NCI-H128 (cell line): ENCODE results near the gene MYOT.
"Not testable (repeated sequence)": the region's sequence is repeated elsewhere in the genome, so short reads cannot be mapped to it uniquely, and the experiment has no call there.

Source experiments
- DNase-seq: peaks from one replicate; lab custom pipeline; 2025; ENCODE audit not compliant: unreplicated experiment; lab: John Stamatoyannopoulos, UW

The MYOT gene

DNA sequence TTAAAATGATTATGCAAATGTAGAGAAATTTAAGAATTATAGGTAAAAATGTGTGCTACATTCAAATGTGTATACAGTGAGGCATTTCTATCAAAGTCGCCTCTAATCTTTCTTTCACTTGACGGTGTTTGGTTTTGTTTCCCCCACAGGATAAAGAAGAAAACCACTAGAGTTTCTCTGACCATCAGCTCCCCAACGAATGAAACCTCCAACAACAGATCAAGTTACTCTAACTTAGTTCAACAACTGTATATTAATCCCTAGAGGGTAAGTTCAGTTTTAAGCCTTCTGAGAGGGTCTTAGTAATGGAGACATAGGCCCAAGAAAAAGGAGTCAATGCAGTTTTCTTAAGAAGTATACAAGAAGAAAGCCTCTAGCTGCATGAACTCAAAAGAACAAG lies 11.5 kb upstream of the MYOT start:
- DNase-seq, result no peak

DNA sequence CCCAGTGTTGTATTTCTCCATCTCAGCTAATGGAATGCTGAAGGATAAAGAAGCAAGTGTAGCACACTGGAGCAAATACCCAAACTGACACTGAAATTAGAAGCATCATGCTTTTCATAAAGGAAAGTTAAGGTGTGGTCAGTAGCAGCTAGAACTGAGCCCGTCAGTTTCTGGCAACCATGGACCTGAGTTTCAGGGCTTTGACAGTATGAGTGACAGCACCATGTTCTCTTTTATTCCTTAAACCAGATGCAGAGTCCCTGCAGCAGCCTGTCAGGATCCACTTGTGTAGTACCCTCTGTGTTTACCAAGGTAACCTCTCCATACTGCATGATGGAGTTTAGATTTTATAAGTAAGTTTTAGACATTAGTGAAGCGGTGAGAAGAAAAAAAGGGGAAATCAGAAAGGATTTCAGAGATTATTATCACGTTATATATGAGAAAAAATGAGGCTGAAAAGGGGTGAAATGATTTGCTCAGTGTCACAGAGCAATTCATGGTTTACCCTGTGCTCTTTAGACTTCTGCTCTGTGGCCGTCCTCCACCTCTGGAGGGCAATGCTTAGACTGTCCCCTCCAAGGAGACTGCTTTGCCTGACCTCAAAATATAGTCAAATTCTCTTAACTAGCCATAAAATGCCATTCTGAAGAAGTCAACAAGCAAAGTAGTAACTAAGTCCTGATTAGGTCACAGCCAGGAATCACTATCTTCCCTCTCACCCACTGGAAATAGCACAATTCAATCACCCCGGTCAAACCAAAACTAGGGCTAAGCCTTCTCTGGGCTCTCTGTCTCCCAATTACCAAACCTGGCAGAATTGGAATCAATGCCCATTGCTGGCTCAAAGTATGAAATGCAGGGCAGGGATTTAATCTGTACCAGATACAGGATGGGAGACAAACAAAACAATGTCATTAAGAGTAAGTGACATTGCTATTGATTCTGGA lies 10.5 kb upstream of the MYOT start:
- DNase-seq, result no peak

DNA sequence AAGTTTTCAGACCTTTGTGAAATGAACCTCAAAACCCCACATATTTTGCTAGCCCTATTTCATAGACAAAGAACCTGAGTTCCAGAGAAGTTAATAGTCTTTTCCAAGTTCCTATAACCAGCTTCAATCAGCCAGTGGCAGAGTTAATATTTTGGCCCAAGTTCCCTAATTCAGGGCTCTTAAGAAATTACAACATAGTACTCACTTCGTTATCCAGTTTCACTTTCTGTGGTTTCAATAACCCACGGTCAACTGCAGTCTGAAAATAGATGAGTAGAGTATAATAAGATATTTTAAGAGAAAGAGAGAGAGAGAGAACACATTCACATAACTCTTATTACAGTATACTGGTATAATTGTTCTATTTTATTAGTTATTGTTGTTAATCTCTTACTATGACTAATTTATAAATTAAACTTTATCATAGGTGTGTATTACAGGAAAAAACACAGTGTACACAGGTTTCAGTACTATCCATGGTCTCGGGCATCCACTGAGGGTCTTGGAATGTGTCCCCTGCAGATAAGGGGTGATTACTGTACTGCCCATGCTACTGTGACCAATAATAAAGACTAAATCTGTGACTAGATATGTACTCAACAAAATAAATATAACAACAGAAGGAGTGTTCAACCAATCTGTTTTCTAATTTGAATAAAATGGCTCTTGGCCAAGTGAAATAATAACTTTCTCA lies 9.3 kb upstream of the MYOT start:
- no peak for DNase-seq

DNA sequence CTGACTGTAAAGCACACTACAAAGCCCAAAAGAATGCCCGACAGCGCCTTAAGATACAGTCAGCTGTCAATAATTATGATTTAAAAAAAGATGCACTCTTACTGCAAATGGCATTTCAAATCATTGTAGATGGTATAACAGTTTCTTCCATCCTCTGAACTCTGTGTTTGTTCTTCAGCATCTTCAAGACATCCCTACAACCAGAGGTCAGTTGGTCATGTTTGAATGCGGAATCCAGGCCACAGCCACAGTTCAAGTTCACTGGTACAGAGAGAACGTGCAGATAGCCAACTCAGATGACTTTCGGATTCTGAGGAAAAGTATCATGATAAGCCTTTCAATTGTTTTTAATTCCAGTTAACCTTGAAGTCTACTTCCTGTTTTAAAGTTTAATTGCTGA lies 8.7 kb upstream of the MYOT start:
- no peak for DNase-seq

DNA sequence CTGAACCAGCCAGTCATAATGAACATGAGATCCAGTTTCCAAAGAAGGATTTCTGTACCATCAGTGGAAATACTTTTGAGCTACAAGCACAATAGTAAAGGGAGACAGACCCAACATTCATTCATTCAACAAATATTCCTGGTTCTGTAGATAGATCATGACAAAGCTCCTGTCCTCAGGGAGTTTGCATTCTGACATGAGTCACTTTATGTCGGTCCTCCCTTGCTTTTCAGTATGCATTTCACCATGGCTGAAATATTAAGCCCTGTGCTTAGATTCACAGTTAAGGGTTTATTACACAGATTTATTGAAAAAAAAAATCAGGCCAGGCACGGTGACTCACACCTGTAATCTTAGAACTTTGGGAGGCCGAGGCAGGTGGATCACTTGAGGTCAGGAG lies 5.4 kb upstream of the MYOT start:
- no peak for DNase-seq

DNA sequence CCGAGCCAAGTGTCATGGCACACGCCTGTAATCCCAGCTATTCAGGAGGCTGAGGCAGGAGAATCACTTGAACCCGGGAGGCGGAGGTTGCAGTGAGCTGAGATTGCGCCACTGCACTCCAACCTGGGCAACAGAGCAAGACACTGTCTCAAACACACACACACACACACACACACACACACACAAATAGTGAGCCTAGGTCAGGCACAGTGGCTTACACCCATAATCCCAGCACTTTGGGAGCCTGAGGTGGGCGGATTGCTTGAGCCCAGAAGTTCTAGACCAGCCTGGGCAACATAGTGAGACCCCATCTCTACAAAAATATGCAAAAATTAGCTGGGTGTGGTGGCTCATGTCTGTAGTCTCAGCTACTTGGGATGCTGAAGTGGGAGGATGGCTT lies 4.0 kb upstream of the MYOT start:
- not testable (repeated sequence) for DNase-seq

DNA sequence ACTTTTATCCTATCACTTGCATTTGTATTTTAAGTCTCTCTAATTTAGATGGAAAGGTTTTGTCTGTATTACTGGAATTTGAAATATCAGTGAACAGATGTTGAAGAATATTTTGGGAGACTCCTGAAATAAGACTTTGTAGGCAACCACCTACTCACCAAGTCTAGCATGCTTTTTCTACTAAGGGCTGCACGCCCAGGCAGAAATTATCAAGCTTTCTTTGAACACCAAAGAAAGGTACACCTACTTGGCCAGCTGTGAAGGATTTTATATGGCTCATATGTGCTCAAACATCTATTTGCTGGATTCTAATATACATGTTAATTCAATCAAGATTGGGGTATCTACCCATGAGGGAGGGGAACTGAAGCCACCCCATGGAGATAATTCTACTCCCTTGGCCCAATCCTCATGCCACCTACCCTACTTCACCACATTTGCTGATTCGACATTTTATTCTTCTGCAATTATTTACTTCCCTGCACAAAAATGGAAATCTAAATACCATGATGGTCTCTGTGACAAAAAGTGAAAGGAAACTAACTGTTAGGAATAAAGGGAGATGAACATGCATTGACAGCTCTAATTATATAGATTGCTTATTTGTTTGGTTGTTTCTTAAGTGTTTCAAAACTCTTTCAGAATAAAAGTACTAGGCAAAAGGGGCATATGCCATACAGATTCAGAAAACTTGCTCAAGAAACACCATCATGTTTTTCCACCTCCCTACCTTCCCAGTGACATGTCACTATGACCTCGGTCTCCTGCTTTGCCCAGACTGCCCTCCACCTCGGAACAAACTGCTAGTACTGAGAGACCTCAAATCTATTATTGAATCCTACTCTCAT lies 895 bp upstream of the MYOT start:
- no peak for DNase-seq

DNA sequence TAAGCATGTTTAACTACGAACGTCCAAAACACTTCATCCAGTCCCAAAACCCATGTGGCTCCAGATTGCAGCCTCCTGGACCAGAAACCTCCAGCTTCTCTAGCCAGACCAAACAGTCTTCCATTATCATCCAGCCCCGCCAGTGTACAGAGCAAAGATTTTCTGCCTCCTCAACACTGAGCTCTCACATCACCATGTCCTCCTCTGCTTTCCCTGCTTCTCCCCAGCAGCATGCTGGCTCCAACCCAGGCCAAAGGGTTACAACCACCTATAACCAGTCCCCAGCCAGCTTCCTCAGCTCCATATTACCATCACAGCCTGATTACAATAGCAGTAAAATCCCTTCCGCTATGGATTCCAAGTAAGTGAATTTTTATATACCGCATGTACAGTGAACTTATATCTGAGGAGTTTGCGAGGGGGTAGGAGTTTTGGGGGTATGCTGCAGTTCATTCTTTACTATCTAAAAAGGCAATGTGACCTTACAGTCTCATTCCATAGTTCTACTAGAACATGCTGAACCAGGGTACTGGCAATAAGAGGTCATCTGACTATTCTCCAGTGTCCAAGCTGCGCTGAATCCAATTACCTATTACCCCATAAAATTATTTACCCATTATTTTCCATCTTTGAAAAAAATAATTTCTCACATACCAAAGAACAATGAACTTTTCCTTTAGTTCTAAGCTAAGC lies 3.1 kb downstream of the MYOT start:
- DNase-seq, result no peak

DNA sequence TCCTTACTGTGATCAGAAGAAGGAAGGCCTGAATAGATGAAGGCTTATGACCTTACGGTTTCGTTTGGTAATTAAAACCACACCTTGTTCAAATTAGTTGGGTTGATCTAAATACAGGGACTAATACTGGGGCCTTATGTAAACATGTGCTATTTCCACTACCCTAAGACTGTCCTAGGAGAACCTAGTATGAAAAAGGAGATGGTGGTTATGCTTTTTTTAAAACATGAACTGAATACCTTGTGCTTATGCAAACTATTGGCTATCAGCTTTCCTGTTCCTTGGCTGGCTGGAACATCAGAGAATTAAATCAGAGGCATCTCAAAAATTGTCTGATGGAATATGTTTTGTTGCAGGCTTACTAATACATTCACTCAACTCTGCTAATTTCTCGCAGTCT lies 3.9 kb downstream of the MYOT start:
- no peak for DNase-seq

DNA sequence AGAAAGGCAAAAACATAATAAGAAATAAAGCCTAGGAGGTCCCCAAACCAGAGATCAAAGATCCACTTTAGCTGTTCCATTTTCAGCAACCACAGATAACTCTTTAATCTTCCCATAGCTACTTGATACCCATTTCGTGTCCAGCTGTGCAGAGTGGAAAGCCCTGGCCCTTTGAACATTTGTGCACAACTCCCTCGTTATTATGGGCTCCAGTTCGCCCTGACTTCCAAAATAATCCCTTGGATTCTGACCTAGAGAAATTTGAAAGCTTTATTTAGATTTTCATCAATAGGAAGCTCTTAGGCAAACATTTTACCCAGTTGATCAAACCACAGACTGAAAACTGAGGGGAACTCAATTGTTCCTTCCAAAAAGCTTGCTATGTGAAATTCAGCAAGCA lies 4.8 kb downstream of the MYOT start:
- DNase-seq, result no peak

DNA sequence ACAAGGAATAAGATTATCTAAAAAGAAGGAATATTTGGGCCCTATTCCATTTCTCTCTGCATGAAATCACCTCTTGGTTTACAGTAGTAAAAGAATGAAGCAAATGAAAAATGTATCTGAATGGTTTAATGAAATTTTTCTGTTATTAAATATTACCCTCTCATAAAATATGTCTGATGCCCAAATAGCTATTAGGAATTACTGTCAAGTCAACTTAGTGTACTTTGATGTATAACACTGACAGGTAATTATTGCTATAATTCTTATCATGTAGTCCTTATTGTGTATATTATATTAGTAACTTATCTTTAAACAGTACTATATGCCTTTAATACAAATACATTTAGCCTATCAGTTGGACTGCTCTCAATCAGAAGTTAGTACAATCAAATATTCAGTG lies 8.4 kb downstream of the MYOT start:
- DNase-seq, result no peak

DNA sequence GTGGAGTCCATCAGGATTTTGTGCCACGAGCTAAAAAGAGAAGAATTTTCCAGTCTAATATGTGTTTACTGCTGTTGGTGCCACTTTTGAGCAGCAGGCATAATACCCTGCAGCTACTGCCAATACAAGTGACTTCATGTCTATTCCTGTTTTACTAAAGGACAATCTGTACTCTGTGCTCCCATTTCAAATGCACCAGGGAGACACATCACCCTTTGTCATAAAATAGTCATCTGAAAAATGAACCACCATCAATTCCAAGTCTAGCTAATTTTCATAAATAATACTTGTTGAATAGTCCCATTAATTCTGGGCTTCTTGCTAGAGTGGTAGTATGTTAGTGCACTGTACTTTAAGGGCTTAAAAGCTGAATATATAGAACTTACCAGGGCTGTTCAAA lies 12.7 kb downstream of the MYOT start:
- DNase-seq, result no peak

DNA sequence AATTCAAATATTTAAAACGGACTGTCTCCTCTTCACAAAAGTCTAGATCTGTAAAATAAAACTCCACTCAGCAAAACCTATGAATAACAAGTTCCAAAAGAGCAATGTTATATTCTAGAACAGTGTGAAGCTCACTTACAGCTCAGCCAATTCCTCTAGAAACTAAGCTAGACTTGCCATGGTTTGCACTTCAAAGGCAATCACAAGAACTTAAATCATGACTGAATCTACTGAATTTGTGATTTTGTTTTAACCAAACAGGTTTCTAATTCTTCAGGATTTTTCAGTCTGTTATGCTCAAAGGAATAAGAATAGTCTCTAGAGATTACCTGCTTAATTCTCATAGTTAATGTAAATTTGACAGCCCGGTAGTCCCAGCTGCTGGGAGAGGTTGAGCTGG lies 20.2 kb downstream of the MYOT start:
- DNase-seq, result no peak

DNA sequence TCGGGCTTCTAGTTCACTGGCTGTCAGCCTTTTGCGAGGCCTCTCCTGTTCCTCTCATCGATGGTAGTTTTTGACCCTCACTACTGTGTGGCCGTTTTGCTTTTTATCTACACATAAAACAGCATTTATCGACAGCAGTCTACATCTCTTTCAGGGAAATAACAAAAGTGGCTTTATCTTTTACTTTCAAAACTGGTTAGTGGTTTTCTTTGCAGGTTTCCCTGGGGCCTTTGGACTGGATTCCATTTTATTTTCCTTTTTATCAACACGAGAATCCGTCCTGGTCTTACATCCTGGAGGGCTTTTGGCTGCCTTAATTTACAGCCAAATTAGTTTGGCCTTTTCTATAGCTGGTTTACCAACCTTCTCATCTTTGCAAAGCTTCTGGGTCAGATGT lies 20.8 kb downstream of the MYOT start:
- no peak for DNase-seq

DNA sequence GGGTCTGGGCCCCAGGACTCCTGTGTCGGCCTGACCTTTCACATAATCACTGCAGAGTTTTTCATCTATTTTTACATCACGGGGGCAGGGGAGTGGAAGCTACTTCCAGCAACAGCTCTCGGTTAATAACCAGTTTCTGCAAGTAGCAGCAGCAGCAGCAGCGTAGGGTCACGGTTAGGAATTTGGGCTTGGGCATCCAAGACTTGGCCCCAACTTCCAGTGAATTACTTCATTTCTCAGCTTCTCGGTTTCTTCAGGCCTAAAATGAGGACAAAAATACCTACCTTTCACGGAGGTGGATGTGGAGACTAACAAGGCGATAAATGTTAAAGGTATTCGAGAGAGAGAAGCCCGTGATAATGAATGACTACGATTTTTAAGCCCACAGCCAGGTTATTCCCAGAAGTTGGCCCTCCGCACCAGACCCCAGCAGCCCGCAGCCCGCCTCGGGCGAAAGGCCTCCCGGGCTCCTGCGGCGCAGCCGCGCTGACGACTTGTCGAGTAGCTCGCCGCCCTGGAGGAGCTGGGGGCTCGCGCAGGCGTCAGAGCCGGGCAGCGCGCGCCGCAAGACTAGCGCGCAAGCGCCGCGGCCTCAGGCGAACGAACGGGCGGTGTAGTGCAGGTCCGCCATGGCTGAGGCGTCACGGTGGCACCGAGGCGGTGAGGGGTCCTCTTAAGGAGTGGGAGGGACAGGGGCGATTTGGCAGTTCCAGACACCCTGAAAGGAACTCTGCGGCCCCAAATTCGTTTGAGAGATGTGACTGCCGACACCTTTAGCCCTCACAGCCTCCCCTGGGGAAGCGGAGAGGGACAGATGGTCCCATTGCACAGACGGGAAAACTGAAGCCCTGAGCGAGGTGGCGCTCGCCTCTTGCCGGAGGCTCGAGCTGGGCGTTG lies 21.5 kb downstream of the MYOT start, which contains the start of gene PKD2L2:
PKD2L2 (plus strand) TSS at position 595 of the 897 bp plus-strand sequence; CDS start at position 630, 35 bp downstream.
- no peak for DNase-seq

DNA sequence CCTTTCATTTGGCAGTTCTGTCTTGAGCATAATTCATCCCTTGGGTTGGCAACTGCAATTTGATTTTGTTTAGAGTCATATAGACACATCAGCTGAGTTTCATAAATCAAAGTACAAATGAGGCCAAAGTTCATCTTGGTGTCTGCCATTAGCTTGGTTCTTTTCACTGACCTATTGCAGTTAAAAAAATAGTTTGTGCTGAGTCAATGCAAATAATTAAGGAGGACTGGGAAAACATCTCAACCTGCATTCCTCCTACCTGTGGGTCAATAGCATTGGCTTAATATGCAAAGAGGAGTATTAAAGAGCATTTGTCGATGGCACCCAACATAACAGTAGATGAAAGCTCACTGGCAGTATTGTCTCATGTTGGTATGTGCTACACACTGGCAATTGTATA lies 23.2 kb downstream of the MYOT start:
- no peak for DNase-seq

DNA sequence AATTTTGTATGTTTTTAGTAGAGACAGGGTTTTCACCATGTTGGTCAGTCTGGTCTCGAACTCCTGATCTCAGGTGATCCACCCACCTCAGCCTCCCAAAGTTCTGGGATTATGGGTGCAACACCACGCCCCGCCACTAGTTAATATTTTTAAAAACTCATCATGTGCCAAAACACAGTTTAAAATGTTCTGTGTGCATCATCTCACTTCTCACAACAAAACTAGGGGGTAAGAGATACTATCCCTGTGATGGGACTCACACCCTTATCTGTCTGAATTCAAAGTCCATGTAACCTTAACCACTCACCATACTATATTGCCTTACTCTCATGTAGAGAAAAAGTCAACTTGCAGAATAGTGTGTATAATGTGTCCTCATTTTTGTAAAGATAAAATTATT lies 24.2 kb downstream of the MYOT start:
- DNase-seq, result no peak

DNA sequence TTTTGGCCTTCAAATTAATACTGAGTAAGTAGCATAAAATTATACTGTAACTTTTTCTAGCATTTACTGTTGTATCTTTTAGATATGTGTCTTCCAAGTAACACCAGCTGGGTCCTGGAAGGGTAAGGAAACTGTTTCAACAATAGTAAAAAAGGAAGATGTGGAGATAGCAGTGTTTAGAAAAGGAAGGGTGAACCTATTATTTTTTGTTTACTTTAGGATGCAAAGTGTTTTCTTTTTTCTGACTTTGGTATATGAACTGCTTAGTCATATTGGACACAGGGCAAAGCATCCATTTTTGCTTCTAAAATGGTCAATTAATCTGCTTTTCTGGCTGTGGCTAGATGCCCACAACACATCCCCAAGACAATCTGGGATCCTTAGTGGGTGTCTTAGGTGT lies 26.9 kb downstream of the MYOT start:
- DNase-seq, result no peak

DNA sequence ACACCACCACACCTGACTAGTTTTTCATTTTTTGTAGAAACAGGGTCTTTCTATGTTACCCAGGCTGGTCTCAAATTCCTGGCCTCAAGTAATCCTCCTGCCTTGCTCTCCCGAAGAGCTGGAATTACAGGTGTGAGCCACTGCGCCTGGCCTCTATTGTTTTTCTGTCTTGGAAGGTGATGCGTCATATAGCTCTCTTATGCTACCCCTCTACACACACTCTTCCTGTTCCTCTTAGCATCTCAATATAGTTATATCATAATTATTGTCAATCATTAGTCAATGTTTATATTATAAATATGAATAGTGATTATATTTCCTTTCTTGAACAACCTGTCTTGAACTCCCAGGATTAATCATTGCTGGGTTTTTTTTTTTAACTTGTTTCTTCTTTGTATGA lies 28.9 kb downstream of the MYOT start:
- DNase-seq, result no peak

DNA sequence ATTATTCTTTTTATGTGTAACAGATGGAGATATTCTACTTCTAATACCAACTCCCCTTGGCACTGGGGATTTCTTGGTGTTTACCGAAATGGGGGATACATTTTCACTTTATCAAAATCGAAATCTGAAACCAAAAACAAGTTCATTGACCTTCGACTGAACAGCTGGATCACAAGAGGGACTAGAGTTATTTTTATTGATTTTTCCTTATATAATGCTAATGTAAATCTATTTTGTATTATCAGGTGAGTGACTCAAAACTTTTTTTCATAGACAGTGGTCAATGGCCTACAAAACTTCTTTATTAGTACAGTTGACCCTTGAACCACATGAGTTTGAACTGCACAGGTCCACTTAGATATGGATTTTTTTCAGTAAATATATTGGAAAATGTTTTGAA lies 31.8 kb downstream of the MYOT start:
- no peak for DNase-seq
